HepG2 (cell line): ENCODE measurements around the gene ITGA6. TPM values are rescaled to one million over a fixed set of nuclear protein-coding genes. Genes with fewer than 3 reads are reported as not detected.

ENCODE experiments used
- FOSL2 ChIP-seq: sonication (generic); formaldehyde crosslinking; IDR thresholded peaks from 2 replicates; pipeline ENCODE4 v1.4.0; 2020; ENCODE audit warnings: missing genetic modification reagents
- THAP11 ChIP-seq: IDR thresholded peaks from 2 replicates; pipeline ENCODE4 v1.6.1; 2016; ENCODE audit warnings: missing biosample characterization, missing genetic modification reagents
- XRCC5 ChIP-seq: fragments of 200-400 bp; formaldehyde crosslinking; optimal IDR thresholded peaks from 2 replicates; pipeline ENCODE3; 2017; ENCODE audit warnings: mild to moderate bottlenecking, low read length
- ZNF432 ChIP-seq: sonication (generic); formaldehyde crosslinking; IDR thresholded peaks from 2 replicates; pipeline ENCODE4 v1.5.0; 2020; ENCODE audit warnings: missing genetic modification reagents, mild to moderate bottlenecking, borderline replicate concordance
- polyA plus RNA-seq, 8 experiments: library from polyadenylated mRNA; depleted of rRNA in 3 of 8; stranded (reverse) in 7 of 8; unstranded in 1 of 8; fragments of >200 nt; fragmentation: Illumina TruSeq in 4 of 8; extraction: Trizol in 4 of 8; gene quantifications; 2 replicates each; pipeline versions ENCODE4 v1.2.1 to v1.2.3, GENCODE V29; 2011 to 2016; ENCODE audit warnings: low read depth in 4 of 8, missing spikeins in 1 of 8, mixed read lengths in 1 of 8; ENCODE audit not compliant: insufficient read depth in 1 of 8
- total RNA-seq, 5 experiments: library from RNA; depleted of rRNA; stranded (reverse); fragments of >200 nt; fragmentation: Illumina TruSeq; extraction: Trizol; gene quantifications; 2 replicates each; pipeline ENCODE4 v1.2.3, GENCODE V29; 2016; ENCODE audit warnings: low read depth in 1 of 5
- TF ChIP-seq, protein P1 (sequence below): fragments of 450-650 bp; IDR thresholded peaks from 2 replicates; pipeline ENCODE4 v1.6.1; 2016
- TF ChIP-seq, protein P2 (sequence below): sonication (generic); formaldehyde crosslinking; IDR thresholded peaks from 2 replicates; pipeline ENCODE4 v1.4.0; 2020; ENCODE audit warnings: mild to moderate bottlenecking, missing genetic modification reagents
- TF ChIP-seq, protein P3 (sequence below): sonication (generic); formaldehyde crosslinking; conservative IDR thresholded peaks from 2 replicates; pipeline ENCODE4 v1.4.0; 2020; ENCODE audit warnings: missing genetic modification reagents
- TF ChIP-seq, protein P4 (sequence below): IDR thresholded peaks from 2 replicates; pipeline ENCODE4 v1.6.1; 2012; ENCODE audit warnings: low read depth, low read length, improper control_type of control experiment
- TF ChIP-seq, protein P5 (sequence below): sonication (generic); formaldehyde crosslinking; IDR thresholded peaks from 2 replicates; pipeline ENCODE4 v1.4.0; 2020; ENCODE audit warnings: missing genetic modification reagents, low read depth, mild to moderate bottlenecking, borderline replicate concordance

The ITGA6 gene
- total and polyA plus RNA-seq, 2 of the 13 experiments (the other 11 are each of a cell fraction or from before 2014, with no cell fraction given) = 24.0 to 92.5 TPM

DNA sequence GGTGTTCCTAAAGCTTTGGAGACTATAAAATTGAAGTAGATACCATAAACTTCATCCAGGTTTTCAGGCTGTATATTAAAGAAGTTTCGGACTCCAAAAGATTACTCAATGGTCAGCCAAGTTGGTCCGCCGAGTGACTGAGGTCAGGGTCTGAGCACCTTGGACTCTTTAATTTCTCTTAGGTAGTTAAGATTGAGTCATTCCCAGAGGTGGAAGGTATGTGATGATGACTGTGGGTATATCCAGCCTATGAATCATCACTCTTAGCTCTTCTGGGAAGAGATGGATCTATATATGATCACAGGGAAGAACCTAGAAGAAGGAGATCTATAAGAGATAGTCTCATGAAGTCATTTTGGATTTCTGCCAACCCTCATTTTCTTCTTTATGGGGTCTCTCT is 3.3 kb downstream of the ITGA6 start (continued):
- TF ChIP-seq, protein P1, sequence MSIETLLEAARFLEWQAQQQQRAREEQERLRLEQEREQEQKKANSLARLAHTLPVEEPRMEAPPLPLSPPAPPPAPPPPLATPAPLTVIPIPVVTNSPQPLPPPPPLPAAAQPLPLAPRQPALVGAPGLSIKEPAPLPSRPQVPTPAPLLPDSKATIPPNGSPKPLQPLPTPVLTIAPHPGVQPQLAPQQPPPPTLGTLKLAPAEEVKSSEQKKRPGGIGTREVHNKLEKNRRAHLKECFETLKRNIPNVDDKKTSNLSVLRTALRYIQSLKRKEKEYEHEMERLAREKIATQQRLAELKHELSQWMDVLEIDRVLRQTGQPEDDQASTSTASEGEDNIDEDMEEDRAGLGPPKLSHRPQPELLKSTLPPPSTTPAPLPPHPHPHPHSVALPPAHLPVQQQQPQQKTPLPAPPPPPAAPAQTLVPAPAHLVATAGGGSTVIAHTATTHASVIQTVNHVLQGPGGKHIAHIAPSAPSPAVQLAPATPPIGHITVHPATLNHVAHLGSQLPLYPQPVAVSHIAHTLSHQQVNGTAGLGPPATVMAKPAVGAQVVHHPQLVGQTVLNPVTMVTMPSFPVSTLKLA = no peak
- no peak for TF ChIP-seq THAP11 (CRISPR knock-in tag)
- TF ChIP-seq, protein P2, sequence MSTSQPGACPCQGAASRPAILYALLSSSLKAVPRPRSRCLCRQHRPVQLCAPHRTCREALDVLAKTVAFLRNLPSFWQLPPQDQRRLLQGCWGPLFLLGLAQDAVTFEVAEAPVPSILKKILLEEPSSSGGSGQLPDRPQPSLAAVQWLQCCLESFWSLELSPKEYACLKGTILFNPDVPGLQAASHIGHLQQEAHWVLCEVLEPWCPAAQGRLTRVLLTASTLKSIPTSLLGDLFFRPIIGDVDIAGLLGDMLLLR (CRISPR knock-in tag) = no peak
- no peak for TF ChIP-seq XRCC5
- TF ChIP-seq, protein P3, sequence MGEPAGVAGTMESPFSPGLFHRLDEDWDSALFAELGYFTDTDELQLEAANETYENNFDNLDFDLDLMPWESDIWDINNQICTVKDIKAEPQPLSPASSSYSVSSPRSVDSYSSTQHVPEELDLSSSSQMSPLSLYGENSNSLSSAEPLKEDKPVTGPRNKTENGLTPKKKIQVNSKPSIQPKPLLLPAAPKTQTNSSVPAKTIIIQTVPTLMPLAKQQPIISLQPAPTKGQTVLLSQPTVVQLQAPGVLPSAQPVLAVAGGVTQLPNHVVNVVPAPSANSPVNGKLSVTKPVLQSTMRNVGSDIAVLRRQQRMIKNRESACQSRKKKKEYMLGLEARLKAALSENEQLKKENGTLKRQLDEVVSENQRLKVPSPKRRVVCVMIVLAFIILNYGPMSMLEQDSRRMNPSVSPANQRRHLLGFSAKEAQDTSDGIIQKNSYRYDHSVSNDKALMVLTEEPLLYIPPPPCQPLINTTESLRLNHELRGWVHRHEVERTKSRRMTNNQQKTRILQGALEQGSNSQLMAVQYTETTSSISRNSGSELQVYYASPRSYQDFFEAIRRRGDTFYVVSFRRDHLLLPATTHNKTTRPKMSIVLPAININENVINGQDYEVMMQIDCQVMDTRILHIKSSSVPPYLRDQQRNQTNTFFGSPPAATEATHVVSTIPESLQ (CRISPR knock-in tag) = no peak
- TF ChIP-seq FOSL2 (CRISPR knock-in tag) = peak; percentile 58
- TF ChIP-seq, protein P4, sequence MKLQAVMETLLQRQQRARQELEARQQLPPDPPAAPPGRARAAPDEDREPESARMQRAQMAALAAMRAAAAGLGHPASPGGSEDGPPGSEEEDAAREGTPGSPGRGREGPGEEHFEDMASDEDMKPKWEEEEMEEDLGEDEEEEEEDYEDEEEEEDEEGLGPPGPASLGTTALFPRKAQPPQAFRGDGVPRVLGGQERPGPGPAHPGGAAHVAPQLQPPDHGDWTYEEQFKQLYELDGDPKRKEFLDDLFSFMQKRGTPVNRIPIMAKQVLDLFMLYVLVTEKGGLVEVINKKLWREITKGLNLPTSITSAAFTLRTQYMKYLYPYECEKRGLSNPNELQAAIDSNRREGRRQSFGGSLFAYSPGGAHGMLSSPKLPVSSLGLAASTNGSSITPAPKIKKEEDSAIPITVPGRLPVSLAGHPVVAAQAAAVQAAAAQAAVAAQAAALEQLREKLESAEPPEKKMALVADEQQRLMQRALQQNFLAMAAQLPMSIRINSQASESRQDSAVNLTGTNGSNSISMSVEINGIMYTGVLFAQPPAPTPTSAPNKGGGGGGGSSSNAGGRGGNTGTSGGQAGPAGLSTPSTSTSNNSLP = 0 out of 2 replicates have a peak, but pooled peaks have one; percentile 22
- TF ChIP-seq, protein P5, sequence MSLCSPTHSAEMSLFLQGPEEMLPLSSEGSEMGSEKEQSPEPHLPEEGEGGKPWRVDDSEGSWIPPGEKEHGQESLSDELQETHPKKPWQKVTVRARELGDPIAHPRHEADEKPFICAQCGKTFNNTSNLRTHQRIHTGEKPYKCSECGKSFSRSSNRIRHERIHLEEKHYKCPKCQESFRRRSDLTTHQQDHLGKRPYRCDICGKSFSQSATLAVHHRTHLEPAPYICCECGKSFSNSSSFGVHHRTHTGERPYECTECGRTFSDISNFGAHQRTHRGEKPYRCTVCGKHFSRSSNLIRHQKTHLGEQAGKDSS = no peak
- no peak for TF ChIP-seq ZNF432 (CRISPR knock-in tag)
